Lung (tissue), 12 donors: ENCODE measurements around the gene EIF4E3. TPM values are rescaled to one million over a fixed set of nuclear protein-coding genes. Genes with fewer than 3 reads are reported as not detected.

ENCODE experiments used
- ATAC-seq: fragments of 200-7000 bp; cut with Tn5 transposase; one replicate; pipeline ENCODE4 v1.9.1; 2020; ENCODE audit warnings: moderate number of reproducible peaks; ENCODE audit not compliant: insufficient read depth, low FRiP score
- DNase-seq, 3 donors: peaks; one replicate each; pipeline ENCODE4 v3.0.0-alpha.2; 2013 to 2017
- H3K27ac ChIP-seq, 2 donors: one replicate each; pipeline ENCODE4 v1.5.1; 2013; ENCODE audit warnings: mild to moderate bottlenecking in 2 of 2, moderate library complexity in 2 of 2, control low read depth in 1 of 2, inconsistent platforms in 1 of 2, low read depth in 1 of 2, low read length in 1 of 2
- H3K27me3 ChIP-seq, 3 donors: one replicate each; pipeline ENCODE4 v1.5.1; 2013; ENCODE audit warnings: low read length in 2 of 3; ENCODE audit not compliant: control insufficient read depth in 3 of 3, insufficient read depth in 3 of 3
- H3K36me3 ChIP-seq, 4 donors: one replicate each; pipeline ENCODE4 v1.5.1; 2013; ENCODE audit warnings: low read length in 4 of 4, mild to moderate bottlenecking in 1 of 4, moderate library complexity in 1 of 4; ENCODE audit not compliant: control insufficient read depth in 4 of 4, insufficient read depth in 4 of 4
- H3K4me1 ChIP-seq, 5 donors: one replicate each; pipeline ENCODE4 v1.5.1; 2013; ENCODE audit warnings: low read length in 5 of 5, mild to moderate bottlenecking in 2 of 5, moderate library complexity in 1 of 5; ENCODE audit not compliant: control insufficient read depth in 5 of 5, insufficient read depth in 5 of 5
- H3K4me3 ChIP-seq: one replicate; pipeline ENCODE4 v1.5.1; 2013; ENCODE audit warnings: mild to moderate bottlenecking, control low read depth, moderate library complexity
- H3K9ac ChIP-seq, 2 donors: one replicate each; pipeline ENCODE4 v1.5.1; 2013; ENCODE audit warnings: low read length in 2 of 2, control low read depth in 1 of 2; ENCODE audit not compliant: insufficient read depth in 1 of 2
- H3K9me3 ChIP-seq, 4 donors: one replicate each; pipeline ENCODE4 v1.5.1; 2013; ENCODE audit warnings: low read length in 3 of 4, mild to moderate bottlenecking in 1 of 4, moderate library complexity in 1 of 4; ENCODE audit not compliant: control insufficient read depth in 4 of 4, insufficient read depth in 3 of 4
- WGBS, 2 donors: extraction: QIAGEN DNeasy Blood & Tissue Kit; methylation state at CpG; one replicate each; pipeline ENCODE4 v1.1.7; 2013; 5-methylcytosine and 5-hydroxymethylcytosine counted together
- polyA plus RNA-seq, 2 donors: library from polyadenylated mRNA; stranded (reverse); fragments of 200-250 nt; gene quantifications; one replicate each; pipeline ENCODE4 v1.2.1, GENCODE V29; 2013
- total RNA-seq, 2 donors: library from RNA; depleted of rRNA in 1 of 2; stranded (reverse); fragments of >200 nt in 1 of 2; gene quantifications; one replicate each; pipeline ENCODE4 v1.2.1, GENCODE V29; 2014 to 2021
- TF ChIP-seq, protein P1 (sequence below): IDR thresholded peaks from 2 replicates; pipeline ENCODE4 v1.5.1; 2012; ENCODE audit warnings: mild to moderate bottlenecking; ENCODE audit errors: control extremely low read depth, extremely low read depth
- donor health status: control.
- donor health status: control.
- donor health status: Bipolar disorder and iron deficiency.
- donor health status: healthy.
- donor health status: DM: yes; HTN: yes; CAD: no.

EIF4E3 gene
- total and polyA plus RNA-seq, 4 donors: 9.7 to 21.8 (median 12.0) TPM

DNA sequence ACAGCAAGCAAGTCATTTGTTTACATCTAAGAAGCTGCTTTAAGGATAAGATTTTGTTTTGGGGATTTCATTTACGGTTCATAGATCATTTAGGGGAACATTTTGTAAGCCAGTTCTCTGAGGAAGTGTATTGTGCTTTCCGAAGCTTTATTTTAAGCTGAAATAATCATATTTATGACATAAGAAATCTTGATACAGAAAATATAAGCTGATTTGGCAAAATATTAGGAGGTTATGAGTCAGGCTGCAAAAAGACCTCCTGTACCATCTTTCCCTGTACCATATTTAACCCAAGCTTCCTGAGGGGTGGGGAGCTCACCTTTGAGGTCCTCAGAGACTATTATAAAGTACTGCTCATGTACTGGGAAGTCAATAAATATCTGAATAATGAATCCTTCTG, 8.1 kb upstream of the EIF4E3 start:
- Histone ChIP-seq H3K36me3 (no peaks in the 10 kb centered on the region), H3K4me3 (no peak overlapping the region), H3K9ac (no peak overlapping the region), H3K27me3 (peaks cover 0 to 2% (median 0%) of the 10 kb centered on the region in 3 donors), H3K9me3 (no peaks in the 10 kb centered on the region), H3K27ac (no peak overlapping the region), H3K4me1 (no peaks in the 10 kb centered on the region)
- no peak for ATAC-seq
- 94 to 95% methylated on average over 2 of the region's 2 CpGs for whole genome bisulfite sequencing, 2 donors
- TF ChIP-seq, protein P1, sequence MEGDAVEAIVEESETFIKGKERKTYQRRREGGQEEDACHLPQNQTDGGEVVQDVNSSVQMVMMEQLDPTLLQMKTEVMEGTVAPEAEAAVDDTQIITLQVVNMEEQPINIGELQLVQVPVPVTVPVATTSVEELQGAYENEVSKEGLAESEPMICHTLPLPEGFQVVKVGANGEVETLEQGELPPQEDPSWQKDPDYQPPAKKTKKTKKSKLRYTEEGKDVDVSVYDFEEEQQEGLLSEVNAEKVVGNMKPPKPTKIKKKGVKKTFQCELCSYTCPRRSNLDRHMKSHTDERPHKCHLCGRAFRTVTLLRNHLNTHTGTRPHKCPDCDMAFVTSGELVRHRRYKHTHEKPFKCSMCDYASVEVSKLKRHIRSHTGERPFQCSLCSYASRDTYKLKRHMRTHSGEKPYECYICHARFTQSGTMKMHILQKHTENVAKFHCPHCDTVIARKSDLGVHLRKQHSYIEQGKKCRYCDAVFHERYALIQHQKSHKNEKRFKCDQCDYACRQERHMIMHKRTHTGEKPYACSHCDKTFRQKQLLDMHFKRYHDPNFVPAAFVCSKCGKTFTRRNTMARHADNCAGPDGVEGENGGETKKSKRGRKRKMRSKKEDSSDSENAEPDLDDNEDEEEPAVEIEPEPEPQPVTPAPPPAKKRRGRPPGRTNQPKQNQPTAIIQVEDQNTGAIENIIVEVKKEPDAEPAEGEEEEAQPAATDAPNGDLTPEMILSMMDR: no peak
- no peak for DNase-seq

DNA sequence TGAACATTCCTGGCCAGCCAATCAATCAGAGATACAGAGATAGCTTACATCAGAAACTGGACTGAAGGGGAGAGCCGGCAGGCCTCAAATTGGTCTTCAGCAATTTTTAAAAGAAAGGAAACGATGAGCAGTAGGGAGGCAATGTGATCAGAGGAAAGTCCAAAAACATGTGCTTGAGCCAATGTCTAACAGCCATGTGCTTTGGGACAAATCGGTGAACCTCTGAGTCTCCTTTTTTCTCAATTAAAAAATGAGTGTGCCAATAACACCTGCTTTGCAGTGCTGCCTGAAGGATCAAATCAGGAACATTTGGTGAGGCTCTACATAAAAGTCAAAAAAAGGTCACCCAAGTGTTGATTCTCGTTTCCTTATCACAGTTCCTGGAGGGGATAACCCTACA, 7.4 kb upstream of the EIF4E3 start:
- WGBS, 2 donors: 89 to 94% methylated on average over 4 of the region's 4 CpGs
- Histone ChIP-seq H3K27ac (no peak overlapping the region), H3K4me1 (no peaks in the 10 kb centered on the region), H3K36me3 (no peaks in the 10 kb centered on the region), H3K27me3 (no peaks in the 10 kb centered on the region), H3K4me3 (no peak overlapping the region), H3K9ac (no peak overlapping the region), H3K9me3 (no peaks in the 10 kb centered on the region)
- ATAC-seq (no peak), DNase-seq (no peak)
- TF ChIP-seq, protein P1: no peak

DNA sequence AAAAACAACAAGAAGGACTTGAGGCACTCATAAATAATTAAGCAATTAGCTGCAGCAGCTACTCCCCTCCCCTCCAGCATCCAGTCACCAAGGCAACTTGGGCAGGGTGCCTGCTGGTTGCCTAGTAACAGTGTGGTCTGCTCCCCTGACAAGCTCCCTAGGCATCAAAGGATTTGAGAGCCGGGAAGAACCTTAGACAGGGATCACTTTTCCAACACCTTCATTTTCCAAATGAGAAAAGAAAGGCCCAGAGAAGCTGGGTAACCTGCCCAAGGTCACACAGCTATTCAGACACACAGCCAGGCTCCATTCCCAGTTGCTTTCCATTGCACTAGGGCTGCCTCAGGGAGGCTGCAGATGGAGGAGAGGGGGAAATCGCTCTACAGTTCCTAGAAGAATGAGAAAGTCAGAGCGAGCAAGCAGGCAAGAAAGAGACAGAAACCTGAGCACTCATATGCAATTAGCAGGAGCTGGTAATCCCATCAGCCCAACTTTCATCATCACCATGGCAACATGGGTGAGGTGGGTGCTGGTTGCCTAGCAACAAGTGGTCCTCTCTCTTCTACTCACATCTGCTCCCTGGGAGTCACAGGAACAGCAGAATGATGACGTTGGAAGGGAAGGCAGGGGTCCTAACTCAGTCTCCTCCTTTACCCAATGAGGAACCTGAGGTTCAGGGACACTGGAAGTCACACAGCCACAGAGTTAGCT, 3.6 kb upstream of the EIF4E3 start:
- Histone ChIP-seq H3K9me3 (no peaks in the 10 kb centered on the region), H3K27me3 (no peaks in the 10 kb centered on the region), H3K4me1 (peaks cover 0 to 13% (median 3%) of the 10 kb centered on the region in 5 donors), H3K36me3 (no peaks in the 10 kb centered on the region), H3K4me3 (no peak overlapping the region), H3K27ac (peak overlapping the region in 1 of 2 donors; percentile 24), H3K9ac (no peak overlapping the region)
- WGBS, 2 donors: 71 to 76% methylated on average over 4 of the region's 4 CpGs
- TF ChIP-seq, protein P1: no peak
- ATAC-seq (no peak), DNase-seq (peak; percentile 19 to 39 (median 22))
